Transverse colon (tissue), 4 donors: Measurements from ENCODE around the gene MRPS14. TPM values are rescaled to one million over a fixed set of nuclear protein-coding genes. Genes with fewer than 3 reads are reported as not detected.

ENCODE experiments used
- DNase-seq: peaks from one replicate; pipeline ENCODE4 v3.0.0-alpha.2; 2019
- H3K27ac ChIP-seq, 4 donors: fragments of 200-600 bp; sonication (generic); 2 replicates each; pipeline ENCODE4 v1.5.1; 2016 to 2018; ENCODE audit warnings: inconsistent platforms in 4 of 4
- H3K27me3 ChIP-seq: fragments of 200-600 bp; sonication (generic); 2 replicates; pipeline ENCODE4 v1.5.1; 2017; ENCODE audit warnings: inconsistent platforms
- H3K36me3 ChIP-seq, 4 donors: fragments of 200-600 bp; sonication (generic); 2 replicates each; pipeline ENCODE4 v1.5.1; 2017 to 2019; ENCODE audit warnings: inconsistent platforms in 4 of 4
- H3K4me1 ChIP-seq, 4 donors: fragments of 200-600 bp; sonication (generic); 2 replicates each; pipeline ENCODE4 v1.5.1; 2017 to 2020; ENCODE audit warnings: inconsistent platforms in 4 of 4
- H3K4me3 ChIP-seq, 4 donors: fragments of 200-600 bp; sonication (generic); 1 replicate in 1 of 4; 2 replicates in 3 of 4; pipeline versions ENCODE4 v1.5.1 to v1.6.1; 2017 to 2019; ENCODE audit warnings: inconsistent platforms in 4 of 4
- H3K9me3 ChIP-seq, 2 donors: fragments of 200-600 bp; sonication (generic); 2 replicates each; pipeline ENCODE4 v1.5.1; 2017 to 2019; ENCODE audit warnings: inconsistent platforms in 2 of 2
- EP300 ChIP-seq: sonication (generic); formaldehyde crosslinking; IDR thresholded peaks from one replicate; pipeline ENCODE4 v1.6.1; 2017; ENCODE audit warnings: antibody characterized with exemption, low read depth
- POLR2A ChIP-seq: fragments of 450-650 bp; IDR thresholded peaks from one replicate; pipeline ENCODE4 v1.6.1; 2016; ENCODE audit warnings: antibody characterized with exemption, mild to moderate bottlenecking, moderate library complexity
- POLR2AphosphoS5 ChIP-seq, 3 donors: sonication (generic); formaldehyde crosslinking; IDR thresholded peaks; one replicate each; pipeline ENCODE4 v1.6.1; 2016; ENCODE audit warnings: antibody characterized with exemption in 3 of 3
- WGBS, 2 donors: methylation state at CpG; one replicate each; pipeline ENCODE4 v1.1.5; 2018; ENCODE audit warnings: low coverage in 1 of 2; 5-methylcytosine and 5-hydroxymethylcytosine counted together
- in situ Hi-C, 4 donors: fragments of 200-750 bp; cut with MboI; loops; one replicate each; pipeline versions ENCODE4 v1.15.0 to v1.15.1; 2017; ENCODE audit warnings: low sequenced_read_pairs in 3 of 4, low pct_ligation_motif_present in 1 of 4, low pct_unique_long_range_greater_than_20kb in 1 of 4
- intact Hi-C: fragments of 100-400 bp; cut with DNase I; formaldehyde crosslinking; loops from one replicate; pipeline ENCODE4 v1.15.1; 2023; ENCODE audit warnings: low total_unique reads
- total RNA-seq, 4 donors: library from RNA; depleted of rRNA; stranded (reverse); fragments of >200 nt; gene quantifications; one replicate each; pipeline ENCODE4 v1.1.0, GENCODE V29; 2016
- TF ChIP-seq, protein P1 (sequence below), 5 experiments: fragments of 200-600 bp in 3 of 5; fragments of 450-650 bp in 2 of 5; sonication (generic) in 3 of 5; IDR thresholded peaks; 1 replicate in 2 of 5; 2 replicates in 3 of 5; pipeline ENCODE4 v1.5.1; 2016 to 2017; ENCODE audit warnings: antibody characterized with exemption in 5 of 5, inconsistent platforms in 3 of 5, mild to moderate bottlenecking in 2 of 5, moderate library complexity in 1 of 5

Gene MRPS14
- total RNA-seq, 4 donors from 2014 or later = 3.2 to 21.0 (median 13.0) TPM

DNA sequence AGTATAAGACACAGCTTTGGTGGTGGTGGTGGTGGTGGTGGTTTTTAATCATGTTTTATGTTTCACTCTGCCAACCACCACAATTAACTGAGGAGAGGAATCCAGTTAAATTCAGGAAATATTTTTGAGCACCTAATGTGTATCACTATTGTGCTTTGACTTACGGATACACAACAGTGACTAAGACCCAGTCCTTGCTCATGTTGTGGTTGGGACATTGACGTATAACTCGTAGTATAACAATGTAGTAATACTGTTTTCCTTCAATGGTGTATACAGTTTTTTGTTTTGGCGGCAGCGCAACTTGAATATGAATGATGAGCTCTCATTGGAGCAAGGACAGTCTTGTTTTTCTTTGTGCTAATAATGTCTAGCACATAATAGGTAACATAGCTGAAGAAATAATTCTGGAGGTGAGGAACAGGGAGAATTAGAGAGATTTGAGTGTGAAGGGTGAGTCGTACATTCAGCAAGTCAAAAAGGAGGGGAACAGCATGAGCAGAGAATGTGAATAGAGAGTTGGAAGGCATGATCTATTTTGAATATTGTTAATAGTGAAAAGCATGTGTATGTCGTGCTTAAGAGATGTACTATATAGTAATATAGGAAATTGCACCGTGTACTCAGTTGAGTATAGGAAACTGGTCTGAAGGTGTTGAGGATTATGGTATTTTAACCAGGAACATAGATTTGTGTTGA lies 18.0 kb downstream of the MRPS14 start:
- WGBS, 2 donors = 87 to 95% methylated on average over 8 of the region's 8 CpGs
- TF ChIP-seq EP300 (no peak), POLR2AphosphoS5 (IDR thresholded peaks at IDR 0.05) (no peak), POLR2A (no peak)
- TF ChIP-seq, protein P1, sequence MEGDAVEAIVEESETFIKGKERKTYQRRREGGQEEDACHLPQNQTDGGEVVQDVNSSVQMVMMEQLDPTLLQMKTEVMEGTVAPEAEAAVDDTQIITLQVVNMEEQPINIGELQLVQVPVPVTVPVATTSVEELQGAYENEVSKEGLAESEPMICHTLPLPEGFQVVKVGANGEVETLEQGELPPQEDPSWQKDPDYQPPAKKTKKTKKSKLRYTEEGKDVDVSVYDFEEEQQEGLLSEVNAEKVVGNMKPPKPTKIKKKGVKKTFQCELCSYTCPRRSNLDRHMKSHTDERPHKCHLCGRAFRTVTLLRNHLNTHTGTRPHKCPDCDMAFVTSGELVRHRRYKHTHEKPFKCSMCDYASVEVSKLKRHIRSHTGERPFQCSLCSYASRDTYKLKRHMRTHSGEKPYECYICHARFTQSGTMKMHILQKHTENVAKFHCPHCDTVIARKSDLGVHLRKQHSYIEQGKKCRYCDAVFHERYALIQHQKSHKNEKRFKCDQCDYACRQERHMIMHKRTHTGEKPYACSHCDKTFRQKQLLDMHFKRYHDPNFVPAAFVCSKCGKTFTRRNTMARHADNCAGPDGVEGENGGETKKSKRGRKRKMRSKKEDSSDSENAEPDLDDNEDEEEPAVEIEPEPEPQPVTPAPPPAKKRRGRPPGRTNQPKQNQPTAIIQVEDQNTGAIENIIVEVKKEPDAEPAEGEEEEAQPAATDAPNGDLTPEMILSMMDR (IDR thresholded peaks at IDR 0.05) = no peak
- Histone ChIP-seq H3K4me1 (peaks cover 7 to 34% (median 19%) of the 10 kb centered on the region in 4 donors), H3K9me3 (no peaks in the 10 kb centered on the region), H3K36me3 (peaks cover 0 to 30% (median 14%) of the 10 kb centered on the region in 4 donors), H3K4me3 (no peak overlapping the region), H3K27me3 (no peaks in the 10 kb centered on the region), H3K27ac (no peak overlapping the region)
- in situ Hi-C loops = no loop called here
- intact Hi-C loops = no loop called here
- no peak for DNase-seq

DNA sequence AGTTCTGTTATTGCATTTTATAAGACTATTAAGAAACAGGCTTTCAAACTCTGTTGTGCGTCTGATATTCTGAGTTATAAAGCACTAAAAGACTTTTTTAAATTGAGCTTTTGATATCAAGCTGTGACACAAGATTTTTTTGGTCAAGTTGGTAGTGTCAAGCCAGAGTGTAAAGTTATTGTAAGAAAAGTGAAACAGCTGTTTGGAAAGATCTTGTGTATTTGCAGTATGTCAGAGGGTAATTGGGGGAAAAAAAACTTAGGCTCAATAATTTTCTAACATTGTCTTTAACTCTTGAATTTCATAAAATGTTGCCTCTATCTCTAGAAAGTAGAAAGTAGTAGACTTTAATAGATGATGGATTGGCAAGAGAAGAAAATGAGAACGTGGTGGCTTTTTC lies 19.7 kb downstream of the MRPS14 start:
- in situ Hi-C loops = no loop called here
- no peak overlapping the region for H3K27ac ChIP-seq

DNA sequence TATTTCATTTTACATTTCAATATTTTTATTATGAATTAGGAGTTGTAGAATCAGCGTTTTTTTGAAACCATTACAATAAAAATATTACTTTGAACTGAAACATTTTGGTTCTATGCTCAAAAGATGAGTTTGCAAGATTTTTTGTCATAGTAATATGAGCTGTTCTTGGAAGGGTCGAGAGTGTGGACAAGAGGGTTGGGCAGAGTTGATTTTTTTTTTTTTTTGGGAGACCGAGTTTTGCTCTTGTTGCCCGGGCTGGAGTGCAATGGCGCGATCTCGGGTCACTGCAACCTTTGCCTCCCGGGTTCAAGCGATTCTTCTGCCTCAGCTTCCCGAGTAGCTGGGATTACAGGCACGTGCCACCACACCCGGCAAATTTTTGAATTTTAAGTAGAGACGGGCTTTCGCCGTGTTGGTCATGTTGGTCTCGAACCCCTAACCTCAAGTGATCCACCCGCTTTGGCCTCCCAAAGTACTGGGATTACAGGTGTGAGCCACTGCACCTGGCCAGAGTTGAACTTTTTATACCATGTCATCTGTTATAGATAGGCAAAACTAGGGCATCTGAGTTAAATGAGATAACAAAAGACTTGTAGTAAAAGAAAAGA lies 20.2 kb downstream of the MRPS14 start:
- H3K36me3 ChIP-seq = peaks cover 0 to 12% (median 6%) of the 10 kb centered on the region in 4 donors
- H3K27me3 ChIP-seq = no peaks in the 10 kb centered on the region
- intact Hi-C loops = no loop called here
- no peak for DNase-seq
- H3K9me3 ChIP-seq = no peaks in the 10 kb centered on the region
- H3K4me3 ChIP-seq = no peak overlapping the region
- in situ Hi-C loops = no loop called here
- TF ChIP-seq, protein P1 (IDR thresholded peaks at IDR 0.05) = no peak
- TF ChIP-seq POLR2A (no peak), POLR2AphosphoS5 (IDR thresholded peaks at IDR 0.05) (no peak), EP300 (no peak)
- no peak overlapping the region for H3K27ac ChIP-seq
- 79 to 81% methylated on average over 3 to 17 of the region's 17 CpGs for WGBS, 2 donors
- peaks cover 12 to 44% (median 20%) of the 10 kb centered on the region in 4 donors for H3K4me1 ChIP-seq

More for the DNA sequence above, 19.7 kb downstream of the MRPS14 start:
- intact Hi-C loops = no loop called here
- 37 to 46% methylated on average over 2 of the region's 2 CpGs for WGBS, 2 donors
- Histone ChIP-seq H3K27me3 (no peaks in the 10 kb centered on the region), H3K4me3 (no peak overlapping the region), H3K9me3 (no peaks in the 10 kb centered on the region), H3K4me1 (peaks cover 12 to 39% (median 19%) of the 10 kb centered on the region in 4 donors), H3K36me3 (peaks cover 0 to 17% (median 8%) of the 10 kb centered on the region in 4 donors)
- TF ChIP-seq POLR2AphosphoS5 (IDR thresholded peaks at IDR 0.05) (no peak), POLR2A (no peak), EP300 (no peak)
- TF ChIP-seq, protein P1 (IDR thresholded peaks at IDR 0.05) = no peak
- DNase-seq = no peak

DNA sequence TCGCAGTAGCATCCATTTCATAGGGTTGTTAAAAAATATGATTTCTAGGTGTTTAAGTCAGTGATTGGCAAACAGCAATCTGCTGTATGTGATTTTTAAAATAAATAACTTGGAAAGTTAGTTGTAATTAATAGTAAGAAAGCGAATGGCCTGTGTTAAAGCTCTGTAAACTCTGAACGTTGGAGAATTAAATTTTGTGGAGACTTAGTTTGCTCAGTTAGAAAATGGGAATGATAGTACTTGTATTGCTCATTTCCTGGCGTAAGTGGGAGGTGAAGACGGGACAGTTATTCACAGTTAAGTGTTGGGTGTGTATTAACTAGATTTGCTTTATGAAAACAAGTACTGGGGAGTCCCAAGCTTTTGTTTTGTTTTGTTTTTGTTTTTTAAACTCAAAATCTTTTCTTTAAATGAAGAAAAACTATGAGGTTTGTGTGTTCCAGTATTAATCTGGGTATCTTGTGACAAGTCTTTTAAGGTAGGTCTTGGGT lies 22.5 kb downstream of the MRPS14 start:
- H3K27ac ChIP-seq = peak overlapping the region; percentile 90 to 99 (median 98)
- DNase-seq = no peak
- no peaks in the 10 kb centered on the region for H3K36me3 ChIP-seq
- H3K9me3 ChIP-seq = no peaks in the 10 kb centered on the region
- in situ Hi-C loops (no loop called here), intact Hi-C loops (no loop called here)
- H3K27me3 ChIP-seq = no peaks in the 10 kb centered on the region
- peak overlapping the region; percentile 43 to 86 (median 80) for H3K4me3 ChIP-seq
- TF ChIP-seq POLR2A (no peak), POLR2AphosphoS5 (IDR thresholded peaks at IDR 0.05) (no peak), EP300 (no peak)
- TF ChIP-seq, protein P1 (IDR thresholded peaks at IDR 0.05) = no peak
- H3K4me1 ChIP-seq = peaks cover 12 to 57% (median 23%) of the 10 kb centered on the region in 4 donors
- WGBS, 2 donors = 1 to 4% methylated on average over 4 to 5 of the region's 5 CpGs
